DND-41 (cell line): ENCODE results near the gene SIPA1L3.

ENCODE experiments used
- CTCF ChIP-seq: IDR thresholded peaks from 2 replicates; pipeline ENCODE4 v1.5.1; 2012; ENCODE audit warnings: borderline replicate concordance, low read length, moderate library complexity, mild to moderate bottlenecking; ENCODE audit not compliant: poor library complexity, severe bottlenecking; ENCODE audit errors: extremely low read depth
- EZH2 ChIP-seq: IDR thresholded peaks from 3 replicates; pipeline ENCODE4 v1.6.1; 2012; ENCODE audit warnings: borderline replicate concordance, low read depth, mild to moderate bottlenecking, moderate library complexity, low read length, inconsistent platforms; ENCODE audit not compliant: severe bottlenecking

- TF ChIP-seq CTCF (no peak), EZH2 (no peak)
Observed at GRCh38 chr19:38045554-38046253, 138.7 kb downstream of the SIPA1L3 start.
